CD4-positive, alpha-beta memory T cell (primary cell): ENCODE results near the gene OARD1. TPM values are rescaled to one million over a fixed set of nuclear protein-coding genes. Genes with fewer than 3 reads are reported as not detected.

Source experiments
- CTCF ChIA-PET: fragments of 350-600 bp; sonication (Branson Sonifier 250); formaldehyde crosslinking; loops from one replicate; lab custom pipeline; 2021; ENCODE audit warnings: inconsistent platforms; ENCODE audit not compliant: partially characterized antibody; lab: Charles Lee
- POLR2A ChIA-PET: fragments of 350-600 bp; sonication (Branson Sonifier 250); formaldehyde crosslinking; loops from one replicate; lab custom pipeline; 2021; ENCODE audit not compliant: partially characterized antibody; lab: Charles Lee
- DNase-seq, 5 donors: peaks; one replicate each; pipeline versions ENCODE4 v3.0.0 to v3.0.0-alpha.2; 2020 to 2022; ENCODE audit warnings: mixed read lengths in 1 of 5
- H3K27ac ChIP-seq: one replicate; pipeline ENCODE4 v1.7.0; 2013; ENCODE audit warnings: low read depth, low read length
- H3K27me3 ChIP-seq: 2 replicates; pipeline ENCODE4 v1.7.0; 2013; ENCODE audit warnings: mild to moderate bottlenecking, low read length, moderate library complexity; ENCODE audit not compliant: insufficient read depth
- H3K36me3 ChIP-seq: 2 replicates; pipeline ENCODE4 v1.7.0; 2013; ENCODE audit warnings: mild to moderate bottlenecking, low read length, moderate library complexity; ENCODE audit not compliant: insufficient read depth
- H3K4me1 ChIP-seq: 2 replicates; pipeline ENCODE4 v1.7.0; 2013; ENCODE audit warnings: mild to moderate bottlenecking, low read length, moderate library complexity; ENCODE audit not compliant: insufficient read depth
- H3K4me3 ChIP-seq, 2 donors: one replicate each; pipeline ENCODE4 v1.7.0; 2013; ENCODE audit warnings: low read length in 2 of 2, mild to moderate bottlenecking in 1 of 2
- H3K9me3 ChIP-seq, 2 donors: one replicate each; pipeline ENCODE4 v1.7.0; 2013; ENCODE audit warnings: low read length in 2 of 2, control low read depth in 1 of 2; ENCODE audit not compliant: control insufficient read depth in 1 of 2
- H3K27ac Mint-ChIP-seq, 7 donors: one replicate each; pipeline ENCODE4 v1.8.0; 2020 to 2021; ENCODE audit warnings: mixed read lengths in 7 of 7, mild to moderate bottlenecking in 6 of 7, inconsistent platforms in 3 of 7, moderate library complexity in 3 of 7
- H3K27me3 Mint-ChIP-seq, 2 donors: one replicate each; pipeline ENCODE4 v1.8.0; 2020 to 2021; ENCODE audit warnings: mixed read lengths in 2 of 2
- H3K36me3 Mint-ChIP-seq, 2 donors: one replicate each; pipeline ENCODE4 v1.8.0; 2020 to 2021; ENCODE audit warnings: mixed read lengths in 2 of 2, inconsistent platforms in 1 of 2, mild to moderate bottlenecking in 1 of 2
- H3K4me1 Mint-ChIP-seq, 4 donors: one replicate each; pipeline ENCODE4 v1.8.0; 2020 to 2021; ENCODE audit warnings: mixed read lengths in 4 of 4, mild to moderate bottlenecking in 1 of 4
- H3K4me3 Mint-ChIP-seq, 8 donors: one replicate each; pipeline ENCODE4 v1.8.0; 2020 to 2021; ENCODE audit warnings: mixed read lengths in 8 of 8, mild to moderate bottlenecking in 7 of 8, moderate library complexity in 6 of 8, inconsistent platforms in 3 of 8
- H3K9me3 Mint-ChIP-seq, 8 donors: one replicate each; pipeline ENCODE4 v1.8.0; 2020 to 2021; ENCODE audit warnings: mixed read lengths in 8 of 8, mild to moderate bottlenecking in 5 of 8, inconsistent platforms in 3 of 8, moderate library complexity in 1 of 8
- intact Hi-C: fragments of 100-400 bp; cut with micrococcal nuclease; formaldehyde crosslinking; loops from one replicate; pipeline ENCODE4 v1.15.1; 2023
- polyA plus RNA-seq, 2 donors: library from polyadenylated mRNA; unstranded; fragments of 300-500 nt; fragmentation: Illumina TruSeq; gene quantifications; one replicate each; pipeline ENCODE4 v1.2.3, GENCODE V29; 2021
- total RNA-seq, 2 experiments: library from RNA; stranded (reverse); gene quantifications; one replicate each; pipeline ENCODE4 v1.2.3, GENCODE V29; 2021

The OARD1 gene
- total and polyA plus RNA-seq, 4 experiments from 2014 or later: 41.0 to 56.7 (median 54.0) TPM

- CTCF ChIA-PET: interaction anchor here (0.6 to 4.7 kb wide), 18 partner anchors 8 to 199 kb away, joined by 3 to 46 read pairs (median 3); no protein-coding TSS in a partner anchor
- peak within 1 kb of the TSS in 4 of 7 donors; percentile 2 to 68 (median 43) for H3K27ac Mint-ChIP-seq
- DNase-seq: peak in 4 of 5 donors; percentile 42 to 50 (median 44)
Measured at GRCh38 chr6:41039060-41039998, 32.8 kb downstream of the OARD1 start, which contains the start of gene UNC5CL. Gene UNC5CL, minus strand, starts transcription at chr6:41039221. Its CDS starts 4,147 bp downstream, at chr6:41035074.

GRCh38 chr6:41038205-41038604 lies 34.0 kb downstream of the OARD1 start:
- intact Hi-C loops: no loop called here
- no peak overlapping the region for H3K4me3 Mint-ChIP-seq
- H3K27ac Mint-ChIP-seq: peak overlapping the region in 1 of 7 donors; percentile 1
- H3K27me3 Mint-ChIP-seq: no peaks in the 10 kb centered on the region
- Histone ChIP-seq H3K4me3 (no peak overlapping the region), H3K27ac (no peak overlapping the region), H3K9me3 (no peaks in the 10 kb centered on the region), H3K27me3 (no peaks in the 10 kb centered on the region), H3K36me3 (no peaks in the 10 kb centered on the region), H3K4me1 (no peaks in the 10 kb centered on the region)
- CTCF ChIA-PET: interaction anchor here (0.7 to 4.7 kb wide), 10 partner anchors 10 to 271 kb away, joined by 3 to 46 read pairs (median 8); partner anchors contain the start of gene NFYA
- POLR2A ChIA-PET: no interaction called here
- DNase-seq: no peak
- peaks cover 0 to 7% (median under 1%) of the 10 kb centered on the region in 4 donors for H3K4me1 Mint-ChIP-seq
- H3K36me3 Mint-ChIP-seq: peaks cover 0 to 4% of the 10 kb centered on the region in 2 donors
- H3K9me3 Mint-ChIP-seq: no peaks in the 10 kb centered on the region

More at GRCh38 chr6:41039060-41039998, 32.8 kb downstream of the OARD1 start, which contains the start of gene UNC5CL:
- Mint-ChIP-seq H3K9me3 (no peaks in the 10 kb centered on the region), H3K36me3 (peaks cover 0 to 3% of the 10 kb centered on the region in 2 donors), H3K4me1 (peaks cover 0 to 7% (median under 1%) of the 10 kb centered on the region in 4 donors), H3K4me3 (no peak within 1 kb of the TSS), H3K27me3 (no peaks in the 10 kb centered on the region)
- Histone ChIP-seq H3K9me3 (no peaks in the 10 kb centered on the region), H3K4me1 (no peaks in the 10 kb centered on the region), H3K4me3 (no peak within 1 kb of the TSS), H3K27ac (no peak within 1 kb of the TSS), H3K27me3 (no peaks in the 10 kb centered on the region), H3K36me3 (no peaks in the 10 kb centered on the region)
- POLR2A ChIA-PET: interaction anchor here (1.3 to 1.4 kb wide), 2 partner anchors 12 to 33 kb away, joined by 3 to 4 read pairs; partner anchors contain the start of genes NFYA and OARD1
- intact Hi-C loops: loop anchor here (1.0 kb wide), 1 partner anchor 33 kb away; no protein-coding TSS in a partner anchor

- Mint-ChIP-seq H3K4me1 (peaks cover 0 to 7% (median under 1%) of the 10 kb centered on the region in 4 donors), H3K27me3 (no peaks in the 10 kb centered on the region), H3K4me3 (no peak overlapping the region), H3K9me3 (no peaks in the 10 kb centered on the region), H3K27ac (no peak overlapping the region), H3K36me3 (peaks cover 0 to 2% of the 10 kb centered on the region in 2 donors)
- Histone ChIP-seq H3K4me3 (no peak overlapping the region), H3K9me3 (no peaks in the 10 kb centered on the region), H3K27ac (no peak overlapping the region), H3K27me3 (no peaks in the 10 kb centered on the region), H3K4me1 (no peaks in the 10 kb centered on the region), H3K36me3 (no peaks in the 10 kb centered on the region)
- intact Hi-C loops: no loop called here
- no peak for DNase-seq
- CTCF ChIA-PET: interaction anchor here (0.8 to 3.3 kb wide), 9 partner anchors 9 to 272 kb away, joined by 3 to 34 read pairs (median 3); partner anchors contain the start of gene NFYA
- POLR2A ChIA-PET: interaction anchor here (0.8 kb wide), 1 partner anchor 9 kb away, joined by 5 read pairs; no protein-coding TSS in a partner anchor
Measured at GRCh38 chr6:41037107-41037900, 34.9 kb downstream of the OARD1 start.

GRCh38 chr6:41036601-41037000 lies 35.6 kb downstream of the OARD1 start:
- Mint-ChIP-seq H3K4me3 (no peak overlapping the region), H3K27ac (no peak overlapping the region), H3K27me3 (no peaks in the 10 kb centered on the region), H3K4me1 (peaks cover 0 to 7% (median under 1%) of the 10 kb centered on the region in 4 donors), H3K9me3 (no peaks in the 10 kb centered on the region), H3K36me3 (peaks cover 0 to 2% of the 10 kb centered on the region in 2 donors)
- H3K27ac ChIP-seq: no peak overlapping the region
- POLR2A ChIA-PET: interaction anchor here (0.6 to 0.8 kb wide), 2 partner anchors 8 to 36 kb away, joined by 3 to 5 read pairs; partner anchors contain the start of gene NFYA
- intact Hi-C loops: no loop called here
- no peaks in the 10 kb centered on the region for H3K4me1 ChIP-seq
- no peaks in the 10 kb centered on the region for H3K27me3 ChIP-seq
- CTCF ChIA-PET: interaction anchor here (0.8 to 3.3 kb wide), 6 partner anchors 8 to 32 kb away, joined by 3 to 34 read pairs (median 11); no protein-coding TSS in a partner anchor
- H3K9me3 ChIP-seq: no peaks in the 10 kb centered on the region
- no peak for DNase-seq
- no peak overlapping the region for H3K4me3 ChIP-seq
- no peaks in the 10 kb centered on the region for H3K36me3 ChIP-seq

- Mint-ChIP-seq H3K4me3 (no peak overlapping the region), H3K4me1 (peaks cover 0 to 7% (median 1%) of the 10 kb centered on the region in 4 donors), H3K27me3 (no peaks in the 10 kb centered on the region), H3K27ac (peak overlapping the region in 1 of 7 donors; percentile 36), H3K9me3 (no peaks in the 10 kb centered on the region), H3K36me3 (peaks cover 0 to 2% of the 10 kb centered on the region in 2 donors)
- no peaks in the 10 kb centered on the region for H3K27me3 ChIP-seq
- H3K27ac ChIP-seq: no peak overlapping the region
- H3K36me3 ChIP-seq: no peaks in the 10 kb centered on the region
- ChIA-PET CTCF (interaction anchor here (0.8 to 3.3 kb wide), 5 partner anchors 8 to 33 kb away, joined by 3 to 34 read pairs (median 11); no protein-coding TSS in a partner anchor), POLR2A (interaction anchor here (0.6 to 1.1 kb wide), 3 partner anchors 8 to 37 kb away, joined by 3 to 5 read pairs (median 3); partner anchors contain the start of gene NFYA)
- H3K4me1 ChIP-seq: no peaks in the 10 kb centered on the region
- H3K4me3 ChIP-seq: no peak overlapping the region
- no peaks in the 10 kb centered on the region for H3K9me3 ChIP-seq
- intact Hi-C loops: no loop called here
- no peak for DNase-seq
Measured at GRCh38 chr6:41036186-41036585, 36.0 kb downstream of the OARD1 start.

- Histone ChIP-seq H3K4me3 (no peak overlapping the region), H3K36me3 (no peaks in the 10 kb centered on the region), H3K9me3 (no peaks in the 10 kb centered on the region), H3K27ac (no peak overlapping the region), H3K27me3 (no peaks in the 10 kb centered on the region), H3K4me1 (peaks cover 6% of the 10 kb centered on the region)
- CTCF ChIA-PET: no interaction called here
- Mint-ChIP-seq H3K27me3 (no peaks in the 10 kb centered on the region), H3K36me3 (peaks cover 0 to 2% of the 10 kb centered on the region in 2 donors), H3K27ac (no peak overlapping the region), H3K4me1 (peaks cover 6 to 8% (median 7%) of the 10 kb centered on the region in 4 donors), H3K4me3 (no peak overlapping the region), H3K9me3 (no peaks in the 10 kb centered on the region)
- intact Hi-C loops: no loop called here
- POLR2A ChIA-PET: interaction anchor here (1.1 kb wide), 1 partner anchor 35 kb away, joined by 3 read pairs; no protein-coding TSS in a partner anchor
- DNase-seq: no peak
Measured at GRCh38 chr6:41033776-41034175, 38.4 kb downstream of the OARD1 start.
